Right lobe of liver (tissue), 4 donors: ENCODE data around the gene SLC6A16.

Experiments used
- POLR2A ChIP-seq: fragments of 450-650 bp; IDR thresholded peaks from one replicate; pipeline ENCODE4 v1.6.1; 2017; ENCODE audit warnings: antibody characterized with exemption, mild to moderate bottlenecking
- TF ChIP-seq, protein P1 (sequence below), 4 donors: fragments of 200-600 bp in 3 of 4; fragments of 450-650 bp in 1 of 4; IDR thresholded peaks; one replicate each; pipeline versions ENCODE4 v1.5.1 to v1.8.0; 2016 to 2022; ENCODE audit warnings: antibody characterized with exemption in 4 of 4, mild to moderate bottlenecking in 2 of 4
- donor health status: DM: no; HTN: no; CAD: no.
- donor health status: DM: no; HTN: no; CAD: no.
- donor health status: DM: no; HTN: yes; CAD: no.

DNA sequence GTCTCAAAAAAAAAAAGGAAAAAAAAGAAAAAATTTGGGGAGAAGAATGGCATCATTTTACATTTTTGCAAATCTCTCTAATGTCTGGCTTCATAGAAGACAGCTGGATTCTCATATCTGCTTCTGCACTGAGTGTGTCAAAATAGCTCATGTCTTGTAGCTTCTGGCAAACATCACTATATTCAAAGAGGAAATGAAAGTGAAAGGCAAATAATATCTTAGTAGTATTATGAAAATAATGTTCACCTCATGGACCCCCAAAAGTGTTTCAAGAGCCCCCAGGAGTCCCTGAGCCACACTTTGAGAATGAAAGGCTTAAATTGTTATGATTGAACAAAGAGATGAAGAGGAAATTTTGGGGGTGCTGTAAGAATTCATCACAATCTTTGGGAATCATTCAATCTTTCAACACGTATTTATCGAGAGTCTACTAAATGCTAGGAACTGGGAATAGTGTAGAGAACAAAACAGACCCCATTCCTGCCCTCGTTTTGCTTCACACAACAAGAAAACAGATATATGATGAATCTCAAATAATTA lies 1.2 kb upstream of the SLC6A16 start:
- TF ChIP-seq, protein P1, sequence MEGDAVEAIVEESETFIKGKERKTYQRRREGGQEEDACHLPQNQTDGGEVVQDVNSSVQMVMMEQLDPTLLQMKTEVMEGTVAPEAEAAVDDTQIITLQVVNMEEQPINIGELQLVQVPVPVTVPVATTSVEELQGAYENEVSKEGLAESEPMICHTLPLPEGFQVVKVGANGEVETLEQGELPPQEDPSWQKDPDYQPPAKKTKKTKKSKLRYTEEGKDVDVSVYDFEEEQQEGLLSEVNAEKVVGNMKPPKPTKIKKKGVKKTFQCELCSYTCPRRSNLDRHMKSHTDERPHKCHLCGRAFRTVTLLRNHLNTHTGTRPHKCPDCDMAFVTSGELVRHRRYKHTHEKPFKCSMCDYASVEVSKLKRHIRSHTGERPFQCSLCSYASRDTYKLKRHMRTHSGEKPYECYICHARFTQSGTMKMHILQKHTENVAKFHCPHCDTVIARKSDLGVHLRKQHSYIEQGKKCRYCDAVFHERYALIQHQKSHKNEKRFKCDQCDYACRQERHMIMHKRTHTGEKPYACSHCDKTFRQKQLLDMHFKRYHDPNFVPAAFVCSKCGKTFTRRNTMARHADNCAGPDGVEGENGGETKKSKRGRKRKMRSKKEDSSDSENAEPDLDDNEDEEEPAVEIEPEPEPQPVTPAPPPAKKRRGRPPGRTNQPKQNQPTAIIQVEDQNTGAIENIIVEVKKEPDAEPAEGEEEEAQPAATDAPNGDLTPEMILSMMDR (IDR thresholded peaks at IDR 0.05), result no peak
- no peak for TF ChIP-seq POLR2A
